Stimulated activated CD8-positive, alpha-beta memory T cell treated with anti-CD3 and anti-CD28 coated beads, Interleukin-12 subunit alpha, Interleukin-12 subunit beta, amount 100 ng/mL, for 24 hours (primary cell): ENCODE results near the gene ANKRD40.

Experiments
- DNase-seq: peaks from one replicate; pipeline ENCODE4 v3.0.0-alpha.2; 2020; ENCODE audit errors: extremely low read depth

ANKRD40 gene

GRCh38 chr17:50649042-50649908 lies 58.4 kb downstream of the ANKRD40 start:
- DNase-seq, result no peak

- DNase-seq, result no peak
Measured at GRCh38 chr17:50647187-50647586, 60.5 kb downstream of the ANKRD40 start.

GRCh38 chr17:50645748-50646682 lies 61.7 kb downstream of the ANKRD40 start:
- DNase-seq, result no peak
